ENCODE data around the gene FNDC3A. TPM values are rescaled to one million over a fixed set of nuclear protein-coding genes. Genes with fewer than 3 reads are reported as not detected.

The FNDC3A gene
- total RNA-seq, 1 experiment from 2014 or later, result 49.3 TPM

- no TSS peak for BruUV-seq (replicated peaks)
- Histone ChIP-seq H3K27me3 (replicated peaks; ENCODE audit: insufficient read depth, low read depth, low read length, poor library complexity) (no peaks in the 10 kb centered on the region), H3K36me3 (ENCODE audit: insufficient read depth, low read length, poor library complexity, severe bottlenecking) (no peaks in the 10 kb centered on the region), H3K4me3 (ENCODE audit: low read depth, low read length, poor library complexity, severe bottlenecking) (no peak overlapping the region), H3K4me1 (ENCODE audit: insufficient read depth, low read length, poor library complexity, severe bottlenecking) (no peaks in the 10 kb centered on the region), H3K9me3 (ENCODE audit: low read depth, low read length, poor library complexity, severe bottlenecking) (no peaks in the 10 kb centered on the region), H3K27ac (ENCODE audit: low read depth, low read length, poor library complexity, severe bottlenecking) (no peak overlapping the region)
- POLR2A ChIA-PET (ENCODE audit: low non-redundant PET), result no interaction called here
- DNase-seq (ENCODE audit: low spot score), result no peak
- CTCF ChIA-PET, result no interaction called here
- TF ChIP-seq, protein P1, sequence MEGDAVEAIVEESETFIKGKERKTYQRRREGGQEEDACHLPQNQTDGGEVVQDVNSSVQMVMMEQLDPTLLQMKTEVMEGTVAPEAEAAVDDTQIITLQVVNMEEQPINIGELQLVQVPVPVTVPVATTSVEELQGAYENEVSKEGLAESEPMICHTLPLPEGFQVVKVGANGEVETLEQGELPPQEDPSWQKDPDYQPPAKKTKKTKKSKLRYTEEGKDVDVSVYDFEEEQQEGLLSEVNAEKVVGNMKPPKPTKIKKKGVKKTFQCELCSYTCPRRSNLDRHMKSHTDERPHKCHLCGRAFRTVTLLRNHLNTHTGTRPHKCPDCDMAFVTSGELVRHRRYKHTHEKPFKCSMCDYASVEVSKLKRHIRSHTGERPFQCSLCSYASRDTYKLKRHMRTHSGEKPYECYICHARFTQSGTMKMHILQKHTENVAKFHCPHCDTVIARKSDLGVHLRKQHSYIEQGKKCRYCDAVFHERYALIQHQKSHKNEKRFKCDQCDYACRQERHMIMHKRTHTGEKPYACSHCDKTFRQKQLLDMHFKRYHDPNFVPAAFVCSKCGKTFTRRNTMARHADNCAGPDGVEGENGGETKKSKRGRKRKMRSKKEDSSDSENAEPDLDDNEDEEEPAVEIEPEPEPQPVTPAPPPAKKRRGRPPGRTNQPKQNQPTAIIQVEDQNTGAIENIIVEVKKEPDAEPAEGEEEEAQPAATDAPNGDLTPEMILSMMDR (conservative IDR thresholded peaks at IDR 0.05; ENCODE audit: low read depth, low read length), result no peak
- no peak for TF ChIP-seq EZH2 (IDR thresholded peaks at IDR 0.05; ENCODE audit: borderline replicate concordance, low read depth, low read length, poor library complexity, severe bottlenecking)
- intact Hi-C loops (cut with micrococcal nuclease; ENCODE audit: unreplicated experiment), result no loop called here
Measured at GRCh38 chr13:49044008-49044407, 68.3 kb downstream of the FNDC3A start.

GRCh38 chr13:49044836-49045235, 69.1 kb downstream of the FNDC3A start:
- POLR2A ChIA-PET (ENCODE audit: low non-redundant PET), result no interaction called here
- Histone ChIP-seq H3K4me3 (ENCODE audit: low read depth, low read length, poor library complexity, severe bottlenecking) (no peak overlapping the region), H3K36me3 (ENCODE audit: insufficient read depth, low read length, poor library complexity, severe bottlenecking) (no peaks in the 10 kb centered on the region), H3K9me3 (ENCODE audit: low read depth, low read length, poor library complexity, severe bottlenecking) (no peaks in the 10 kb centered on the region), H3K27ac (ENCODE audit: low read depth, low read length, poor library complexity, severe bottlenecking) (no peak overlapping the region), H3K4me1 (ENCODE audit: insufficient read depth, low read length, poor library complexity, severe bottlenecking) (no peaks in the 10 kb centered on the region), H3K27me3 (replicated peaks; ENCODE audit: insufficient read depth, low read depth, low read length, poor library complexity) (no peaks in the 10 kb centered on the region)
- TF ChIP-seq EZH2 (IDR thresholded peaks at IDR 0.05; ENCODE audit: borderline replicate concordance, low read depth, low read length, poor library complexity, severe bottlenecking), result no peak
- TF ChIP-seq, protein P1 (conservative IDR thresholded peaks at IDR 0.05; ENCODE audit: low read depth, low read length), result no peak
- intact Hi-C loops (cut with micrococcal nuclease; ENCODE audit: unreplicated experiment), result no loop called here
- CTCF ChIA-PET, result no interaction called here
- no TSS peak for BruUV-seq (replicated peaks)
- no peak for DNase-seq (ENCODE audit: low spot score)

DNA sequence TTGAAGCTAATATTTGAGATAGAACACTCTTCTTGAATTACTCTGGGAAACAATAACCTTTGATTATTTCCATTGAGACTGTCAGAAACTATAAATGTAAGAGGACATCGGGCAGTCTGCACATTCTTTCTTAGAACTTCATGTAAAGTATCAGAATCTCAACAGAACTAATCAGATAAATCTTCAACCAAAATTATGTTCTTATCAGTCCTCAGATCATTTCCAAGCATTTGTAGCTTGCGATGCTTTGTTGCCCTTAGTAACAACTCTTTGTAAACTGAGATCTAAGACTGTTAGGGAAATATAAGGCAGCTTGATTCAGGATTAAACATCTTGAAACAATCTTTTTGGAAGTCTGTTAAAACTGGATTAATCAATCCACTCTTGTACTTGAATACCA, 70.3 kb downstream of the FNDC3A start:
- no peak for DNase-seq (ENCODE audit: low spot score)
- Histone ChIP-seq H3K4me3 (ENCODE audit: low read depth, low read length, poor library complexity, severe bottlenecking) (no peak overlapping the region), H3K36me3 (ENCODE audit: insufficient read depth, low read length, poor library complexity, severe bottlenecking) (no peaks in the 10 kb centered on the region), H3K27me3 (replicated peaks; ENCODE audit: insufficient read depth, low read depth, low read length, poor library complexity) (no peaks in the 10 kb centered on the region), H3K27ac (ENCODE audit: low read depth, low read length, poor library complexity, severe bottlenecking) (no peak overlapping the region), H3K9me3 (ENCODE audit: low read depth, low read length, poor library complexity, severe bottlenecking) (no peaks in the 10 kb centered on the region), H3K4me1 (ENCODE audit: insufficient read depth, low read length, poor library complexity, severe bottlenecking) (no peaks in the 10 kb centered on the region)
- ChIA-PET CTCF (no interaction called here), POLR2A (ENCODE audit: low non-redundant PET) (no interaction called here)
- TF ChIP-seq, protein P1 (conservative IDR thresholded peaks at IDR 0.05; ENCODE audit: low read depth, low read length), result no peak
- TF ChIP-seq EZH2 (IDR thresholded peaks at IDR 0.05; ENCODE audit: borderline replicate concordance, low read depth, low read length, poor library complexity, severe bottlenecking), result no peak
- intact Hi-C loops (cut with micrococcal nuclease; ENCODE audit: unreplicated experiment), result no loop called here
- BruUV-seq (replicated peaks), result no TSS peak
